Duodenal mucosa (tissue), 2 donors: ENCODE measurements around the gene ARID5B.
"Not testable (repeated sequence)": the region's sequence is repeated elsewhere in the genome, so short reads cannot be mapped to it uniquely, and the experiment has no call there.

Source experiments
- H3K27ac ChIP-seq: one replicate; pipeline ENCODE4 v1.7.0; 2013; ENCODE audit warnings: low read depth, low read length
- H3K27me3 ChIP-seq, 2 donors: one replicate each; pipeline ENCODE4 v1.7.0; 2013; ENCODE audit warnings: low read length in 2 of 2, control low read depth in 1 of 2; ENCODE audit not compliant: insufficient read depth in 2 of 2, control insufficient read depth in 1 of 2
- H3K36me3 ChIP-seq, 2 donors: one replicate each; pipeline ENCODE4 v1.7.0; 2013; ENCODE audit warnings: low read length in 2 of 2, control low read depth in 1 of 2; ENCODE audit not compliant: insufficient read depth in 2 of 2, control insufficient read depth in 1 of 2
- H3K4me1 ChIP-seq, 2 donors: one replicate each; pipeline ENCODE4 v1.7.0; 2013; ENCODE audit warnings: low read length in 2 of 2, control low read depth in 1 of 2; ENCODE audit not compliant: insufficient read depth in 2 of 2, control insufficient read depth in 1 of 2
- H3K4me3 ChIP-seq, 2 donors: one replicate each; pipeline ENCODE4 v1.7.0; 2013; ENCODE audit warnings: low read length in 2 of 2, low read depth in 1 of 2
- H3K9ac ChIP-seq, 2 donors: one replicate each; pipeline ENCODE4 v1.7.0; 2013; ENCODE audit warnings: low read length in 2 of 2, low read depth in 1 of 2
- H3K9me3 ChIP-seq, 2 donors: one replicate each; pipeline ENCODE4 v1.7.0; 2013; ENCODE audit warnings: low read length in 2 of 2, control low read depth in 1 of 2; ENCODE audit not compliant: control insufficient read depth in 1 of 2

ARID5B gene

DNA sequence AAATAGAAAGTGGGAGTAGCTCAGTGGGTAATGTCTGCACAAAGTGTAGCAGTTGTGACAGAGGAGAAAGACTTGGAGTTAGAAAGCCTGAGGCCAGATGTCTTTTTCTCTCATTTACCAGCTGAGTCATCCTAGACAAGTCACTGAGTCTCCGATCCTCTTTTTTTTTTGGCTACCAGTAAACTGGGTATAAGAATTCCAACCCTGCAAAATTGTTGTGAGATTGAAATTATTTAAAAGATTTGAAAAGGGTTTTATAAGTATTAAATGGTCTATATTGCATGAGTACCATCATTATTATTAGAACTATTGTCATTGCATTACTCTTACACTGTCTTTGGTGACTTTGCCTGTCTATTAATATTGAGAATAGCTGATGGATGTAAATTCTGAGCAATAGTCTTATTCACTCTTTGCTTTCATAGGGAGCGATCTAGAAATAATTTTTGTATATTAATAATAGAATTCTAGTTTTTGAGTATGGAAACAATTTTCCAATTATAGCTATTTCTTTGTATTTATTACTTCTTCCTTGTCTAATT, 74.0 kb downstream of the ARID5B start:
- H3K36me3 ChIP-seq = peaks cover 0 to 2% of the 10 kb centered on the region in 2 donors
- H3K9me3 ChIP-seq = no peaks in the 10 kb centered on the region
- H3K4me3 ChIP-seq = no peak overlapping the region
- H3K27ac ChIP-seq = no peak overlapping the region
- H3K4me1 ChIP-seq = peaks cover 13 to 40% of the 10 kb centered on the region in 2 donors
- no peak overlapping the region for H3K9ac ChIP-seq
- no peaks in the 10 kb centered on the region for H3K27me3 ChIP-seq

- not testable (repeated sequence) for H3K9me3 ChIP-seq, H3K36me3 ChIP-seq, H3K4me3 ChIP-seq, H3K27ac ChIP-seq, H3K9ac ChIP-seq, H3K27me3 ChIP-seq
- peaks cover 20 to 42% of the 10 kb centered on the region in 2 donors for H3K4me1 ChIP-seq
Measured at GRCh38 chr10:61976951-61977721, 75.6 kb downstream of the ARID5B start.

DNA sequence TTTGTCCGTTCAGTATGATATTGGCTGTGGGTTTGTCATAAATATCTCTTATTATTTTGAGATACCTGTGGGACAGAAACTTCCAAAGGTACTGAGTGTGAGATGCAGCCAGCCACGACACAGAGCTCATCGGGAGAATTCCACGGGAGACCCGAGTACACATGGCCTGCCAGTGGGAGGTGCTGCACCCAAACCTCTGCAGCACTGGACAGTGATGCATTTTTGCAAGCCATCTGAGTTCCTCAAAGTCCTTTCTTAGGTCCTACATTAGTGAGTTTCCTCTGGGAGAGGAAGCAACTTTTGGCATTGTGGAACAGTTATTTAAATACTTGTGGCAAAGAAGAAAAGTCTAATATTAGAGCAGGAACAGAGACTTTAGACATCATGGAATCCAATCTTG, 77.5 kb downstream of the ARID5B start:
- H3K27ac ChIP-seq = no peak overlapping the region
- H3K27me3 ChIP-seq = no peaks in the 10 kb centered on the region
- H3K36me3 ChIP-seq = peaks cover 0 to under 1% of the 10 kb centered on the region in 2 donors
- no peak overlapping the region for H3K9ac ChIP-seq
- no peaks in the 10 kb centered on the region for H3K9me3 ChIP-seq
- H3K4me3 ChIP-seq = no peak overlapping the region
- peaks cover 18 to 29% of the 10 kb centered on the region in 2 donors for H3K4me1 ChIP-seq

GRCh38 chr10:61981460-61981859, 80.0 kb downstream of the ARID5B start:
- H3K36me3 ChIP-seq = no peaks in the 10 kb centered on the region
- no peak overlapping the region for H3K27ac ChIP-seq
- peaks cover 7 to 17% of the 10 kb centered on the region in 2 donors for H3K4me1 ChIP-seq
- no peak overlapping the region for H3K4me3 ChIP-seq
- no peak overlapping the region for H3K9ac ChIP-seq
- no peaks in the 10 kb centered on the region for H3K9me3 ChIP-seq
- no peaks in the 10 kb centered on the region for H3K27me3 ChIP-seq

GRCh38 chr10:61983255-61983654, 81.8 kb downstream of the ARID5B start:
- Histone ChIP-seq H3K4me3 (no peak overlapping the region), H3K27ac (no peak overlapping the region), H3K27me3 (no peaks in the 10 kb centered on the region), H3K36me3 (no peaks in the 10 kb centered on the region), H3K9ac (no peak overlapping the region), H3K9me3 (no peaks in the 10 kb centered on the region), H3K4me1 (peaks cover 20 to 35% of the 10 kb centered on the region in 2 donors)

GRCh38 chr10:61984803-61985418, 83.4 kb downstream of the ARID5B start:
- no peak overlapping the region for H3K9ac ChIP-seq
- H3K27ac ChIP-seq = no peak overlapping the region
- no peaks in the 10 kb centered on the region for H3K27me3 ChIP-seq
- no peaks in the 10 kb centered on the region for H3K9me3 ChIP-seq
- H3K4me1 ChIP-seq = peaks cover 20 to 38% of the 10 kb centered on the region in 2 donors
- H3K36me3 ChIP-seq = no peaks in the 10 kb centered on the region
- no peak overlapping the region for H3K4me3 ChIP-seq

- Histone ChIP-seq H3K27ac (no peak overlapping the region), H3K27me3 (no peaks in the 10 kb centered on the region), H3K9ac (no peak overlapping the region), H3K36me3 (no peaks in the 10 kb centered on the region), H3K4me3 (no peak overlapping the region), H3K9me3 (no peaks in the 10 kb centered on the region), H3K4me1 (peaks cover 18 to 32% of the 10 kb centered on the region in 2 donors)
Measured at GRCh38 chr10:61985715-61986114, 84.2 kb downstream of the ARID5B start.

- Histone ChIP-seq H3K36me3 (no peaks in the 10 kb centered on the region), H3K9me3 (no peaks in the 10 kb centered on the region), H3K27me3 (no peaks in the 10 kb centered on the region), H3K4me3 (no peak overlapping the region), H3K4me1 (peaks cover 14 to 28% of the 10 kb centered on the region in 2 donors), H3K27ac (no peak overlapping the region), H3K9ac (no peak overlapping the region)
Measured at GRCh38 chr10:61986382-61986781, 84.9 kb downstream of the ARID5B start.

DNA sequence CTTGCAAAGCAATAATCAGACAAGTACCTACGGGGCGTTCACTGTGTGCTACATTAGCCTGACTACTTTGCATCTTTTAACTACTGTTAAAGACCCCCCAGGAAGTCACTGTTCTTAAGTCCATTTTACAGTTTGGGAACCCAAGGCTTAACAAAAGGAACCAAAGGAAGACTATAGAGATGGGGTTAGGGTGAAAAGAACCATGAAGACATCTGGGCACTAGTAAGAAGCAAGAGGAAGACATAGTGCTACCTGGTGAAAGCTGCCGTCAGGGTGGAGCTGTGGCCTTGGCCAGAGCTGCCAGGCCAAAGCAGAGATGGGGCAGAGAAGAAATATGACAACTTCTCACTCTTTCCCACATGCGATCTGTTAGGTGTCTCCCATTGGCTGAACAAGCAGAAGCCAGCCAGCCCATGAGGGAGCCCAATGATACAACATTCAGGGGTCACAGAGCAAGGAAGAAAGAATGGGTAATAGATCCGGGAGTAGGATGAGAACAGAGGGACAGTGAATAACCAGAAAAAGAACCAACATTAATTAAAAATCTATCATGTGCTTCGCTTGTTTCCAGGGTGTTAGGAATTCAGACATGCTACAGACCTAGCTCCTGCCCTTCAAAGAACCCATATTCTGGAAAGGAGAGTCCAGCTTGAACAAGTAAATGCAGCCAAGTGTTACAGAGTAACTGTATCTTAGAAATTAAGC, 85.4 kb downstream of the ARID5B start:
- H3K27me3 ChIP-seq = no peaks in the 10 kb centered on the region
- peaks cover 14 to 25% of the 10 kb centered on the region in 2 donors for H3K4me1 ChIP-seq
- H3K9ac ChIP-seq = no peak overlapping the region
- H3K4me3 ChIP-seq = no peak overlapping the region
- no peak overlapping the region for H3K27ac ChIP-seq
- no peaks in the 10 kb centered on the region for H3K36me3 ChIP-seq
- no peaks in the 10 kb centered on the region for H3K9me3 ChIP-seq

GRCh38 chr10:61987537-61987936, 86.0 kb downstream of the ARID5B start:
- Histone ChIP-seq H3K4me1 (peaks cover 20 to 30% of the 10 kb centered on the region in 2 donors), H3K9me3 (no peaks in the 10 kb centered on the region), H3K36me3 (no peaks in the 10 kb centered on the region), H3K27ac (no peak overlapping the region), H3K9ac (peak overlapping the region in 1 of 2 donors; percentile 19), H3K27me3 (no peaks in the 10 kb centered on the region), H3K4me3 (peak overlapping the region in 1 of 2 donors; percentile 40)
